Measurements from ENCODE around the gene WDR13. TPM values are rescaled to one million over a fixed set of nuclear protein-coding genes. Genes with fewer than 3 reads are reported as not detected.
"Not testable (repeated sequence)": the region's sequence is repeated elsewhere in the genome, so short reads cannot be mapped to it uniquely, and the experiment has no call there.

WDR13 gene
- total RNA-seq (2022) = 41.8 and 46.5 TPM in 2 replicates
- percentile 58 among the genes with signal in this experiment for Bru-seq, nascent RNA
- BruChase-seq, experiment 1, labeled RNA remaining after a 2-hour chase = percentile 57 among the genes with signal in this experiment
- percentile 66 among the genes with signal in this experiment for BruChase-seq, experiment 2, labeled RNA remaining after a 6-hour chase
- long read RNA-seq, full-length matches to known transcripts = 48 of 80 reads
- long read RNA-seq, partial matches to known transcripts = 13 of 80 reads
- long read RNA-seq, other reads (novel, unspliced or antisense) = 19 of 80 reads

GRCh38 chrX:48597353-48598264 is at the start of gene WDR13:
TSS of gene WDR13 (plus strand) at chrX:48597492. CDS start at chrX:48597997, 505 bp downstream.
- H3K4me1 ChIP-seq = peaks cover 3% of the 10 kb centered on the region; the same call in 1 of the 2 replicates
- Mint-ChIP-seq H3K27ac (ENCODE audit: unreplicated experiment) (peak within 1 kb of the TSS; percentile 100), H3K4me1 (ENCODE audit: low read depth, unreplicated experiment) (no peaks in the 10 kb centered on the region), H3K36me3 (ENCODE audit: insufficient read depth, unreplicated experiment) (peaks cover 12% of the 10 kb centered on the region), H3K4me3 (ENCODE audit: unreplicated experiment) (peak within 1 kb of the TSS; percentile 89), H3K9me3 (ENCODE audit: unreplicated experiment) (no peaks in the 10 kb centered on the region), H3K27me3 (ENCODE audit: insufficient read depth, unreplicated experiment) (no peaks in the 10 kb centered on the region)
- H3K36me3 ChIP-seq (ENCODE audit: control insufficient read depth, insufficient read depth, low read length) = no peaks in the 10 kb centered on the region; the same call in 1 of the 2 replicates
- ChIA-PET CTCF (interaction anchor here (0.7 to 1.4 kb wide), 2 partner anchors 17 to 34 kb away, joined by 3 read pairs; no protein-coding TSS in a partner anchor), POLR2A (interaction anchor here (0.6 to 0.7 kb wide), 2 partner anchors 23 to 444 kb away, joined by 3 read pairs; partner anchors contain the start of gene RBM3)
- BruUV-seq (replicated peaks) = TSS peak; percentile 82
- H3K4me3 ChIP-seq (ENCODE audit: low read depth, low read length) = peak within 1 kb of the TSS; percentile 70
- TF ChIP-seq, protein P1, sequence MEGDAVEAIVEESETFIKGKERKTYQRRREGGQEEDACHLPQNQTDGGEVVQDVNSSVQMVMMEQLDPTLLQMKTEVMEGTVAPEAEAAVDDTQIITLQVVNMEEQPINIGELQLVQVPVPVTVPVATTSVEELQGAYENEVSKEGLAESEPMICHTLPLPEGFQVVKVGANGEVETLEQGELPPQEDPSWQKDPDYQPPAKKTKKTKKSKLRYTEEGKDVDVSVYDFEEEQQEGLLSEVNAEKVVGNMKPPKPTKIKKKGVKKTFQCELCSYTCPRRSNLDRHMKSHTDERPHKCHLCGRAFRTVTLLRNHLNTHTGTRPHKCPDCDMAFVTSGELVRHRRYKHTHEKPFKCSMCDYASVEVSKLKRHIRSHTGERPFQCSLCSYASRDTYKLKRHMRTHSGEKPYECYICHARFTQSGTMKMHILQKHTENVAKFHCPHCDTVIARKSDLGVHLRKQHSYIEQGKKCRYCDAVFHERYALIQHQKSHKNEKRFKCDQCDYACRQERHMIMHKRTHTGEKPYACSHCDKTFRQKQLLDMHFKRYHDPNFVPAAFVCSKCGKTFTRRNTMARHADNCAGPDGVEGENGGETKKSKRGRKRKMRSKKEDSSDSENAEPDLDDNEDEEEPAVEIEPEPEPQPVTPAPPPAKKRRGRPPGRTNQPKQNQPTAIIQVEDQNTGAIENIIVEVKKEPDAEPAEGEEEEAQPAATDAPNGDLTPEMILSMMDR (IDR thresholded peaks at IDR 0.05; ENCODE audit: insufficient read depth in 1 of 2, low read depth in 1 of 2, low read length in 1 of 2, severe bottlenecking in 1 of 2, unreplicated experiment in 1 of 2) = no peak
- H3K27me3 ChIP-seq (replicated peaks; ENCODE audit: control insufficient read depth, insufficient read depth, low read length) = no peaks in the 10 kb centered on the region
- H3K9me3 ChIP-seq = no peaks in the 10 kb centered on the region
- DNase-seq = peak; percentile 93 to 96
- intact Hi-C loops (cut with micrococcal nuclease; ENCODE audit: unreplicated experiment) = loop anchor here (1.0 to 2.0 kb wide), 2 partner anchors 15 to 23 kb away; partner anchors contain the start of gene RBM3

DNA sequence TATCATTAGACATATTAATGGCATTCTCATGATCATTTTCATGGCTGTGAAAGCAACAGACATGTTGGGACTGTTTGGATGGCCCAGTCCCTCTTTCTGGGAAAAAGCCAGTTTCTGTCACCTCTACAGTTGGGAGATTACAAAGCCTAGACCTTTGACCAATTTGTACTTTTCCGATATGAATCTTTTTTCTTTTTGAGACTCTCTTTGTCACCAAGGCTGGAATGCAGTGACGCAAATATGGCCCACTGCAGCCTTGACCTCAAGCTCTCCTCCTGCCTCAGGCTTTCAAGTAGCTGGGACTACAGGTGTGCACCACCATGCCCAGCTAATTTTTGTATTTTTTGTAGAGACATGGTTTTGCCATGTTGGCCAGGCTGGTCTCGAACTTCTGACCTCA is 48.4 kb upstream of the WDR13 start:
- POLR2A ChIA-PET = no interaction called here
- Histone ChIP-seq H3K36me3 (ENCODE audit: control insufficient read depth, insufficient read depth, low read length) (no peaks in the 10 kb centered on the region), H3K9me3 (no peaks in the 10 kb centered on the region), H3K4me3 (ENCODE audit: low read depth, low read length) (no peak overlapping the region), H3K27me3 (replicated peaks; ENCODE audit: control insufficient read depth, insufficient read depth, low read length) (no peaks in the 10 kb centered on the region), H3K4me1 (no peaks in the 10 kb centered on the region)
- TF ChIP-seq, protein P1 (IDR thresholded peaks at IDR 0.05; ENCODE audit: insufficient read depth in 1 of 2, low read depth in 1 of 2, low read length in 1 of 2, severe bottlenecking in 1 of 2, unreplicated experiment in 1 of 2) = no peak
- DNase-seq = no peak
- intact Hi-C loops (cut with micrococcal nuclease; ENCODE audit: unreplicated experiment) = no loop called here
- no peaks in the 10 kb centered on the region for H3K4me1 Mint-ChIP-seq (ENCODE audit: low read depth, unreplicated experiment)
- H3K27me3 Mint-ChIP-seq (ENCODE audit: insufficient read depth, unreplicated experiment) = no peaks in the 10 kb centered on the region
- no peaks in the 10 kb centered on the region for H3K9me3 Mint-ChIP-seq (ENCODE audit: unreplicated experiment)
- no peak overlapping the region for H3K27ac Mint-ChIP-seq (ENCODE audit: unreplicated experiment)
- peaks cover 20% of the 10 kb centered on the region for H3K36me3 Mint-ChIP-seq (ENCODE audit: insufficient read depth, unreplicated experiment)
- H3K4me3 Mint-ChIP-seq (ENCODE audit: unreplicated experiment) = no peak overlapping the region
- CTCF ChIA-PET = no interaction called here
- no TSS peak for BruUV-seq (replicated peaks)

GRCh38 chrX:48555731-48556325 is 41.5 kb upstream of the WDR13 start:
- H3K27ac Mint-ChIP-seq (ENCODE audit: unreplicated experiment); H3K9me3 Mint-ChIP-seq (ENCODE audit: unreplicated experiment); POLR2A ChIA-PET; H3K4me1 ChIP-seq; H3K4me3 Mint-ChIP-seq (ENCODE audit: unreplicated experiment); DNase-seq; H3K4me1 Mint-ChIP-seq (ENCODE audit: low read depth, unreplicated experiment); H3K9me3 ChIP-seq; BruUV-seq (replicated peaks); CTCF ChIA-PET; H3K27me3 ChIP-seq (replicated peaks; ENCODE audit: control insufficient read depth, insufficient read depth, low read length); intact Hi-C loops (cut with micrococcal nuclease; ENCODE audit: unreplicated experiment); H3K4me3 ChIP-seq (ENCODE audit: low read depth, low read length); H3K36me3 ChIP-seq (ENCODE audit: control insufficient read depth, insufficient read depth, low read length); H3K27me3 Mint-ChIP-seq (ENCODE audit: insufficient read depth, unreplicated experiment): not testable (repeated sequence)
- peaks cover 16% of the 10 kb centered on the region for H3K36me3 Mint-ChIP-seq (ENCODE audit: insufficient read depth, unreplicated experiment)

Measured in Caco-2 (cell line).